Endothelial cell of umbilical vein (primary cell): ENCODE results near the gene UCMA. TPM values are rescaled to one million over a fixed set of nuclear protein-coding genes. Genes with fewer than 3 reads are reported as not detected.

Source experiments
- BruUV-seq: library from RNA; stranded (reverse); fragments of 400-500 nt; replicated peaks from 2 replicates; lab custom pipeline; 2021; lab: Mats Ljungman, UMichigan
- CTCF ChIA-PET: fragments of 300-600, 350-600 bp; sonication (Branson Sonifier 250); formaldehyde crosslinking; loops from one replicate; lab custom pipeline; 2021; ENCODE audit warnings: antibody characterized with exemption, inconsistent platforms; lab: Charles Lee
- POLR2A ChIA-PET: fragments of 300-600, 350-600 bp; sonication (Branson Sonifier 250); formaldehyde crosslinking; loops from one replicate; lab custom pipeline; 2021; ENCODE audit warnings: antibody characterized with exemption, inconsistent platforms; lab: Charles Lee
- DNase-seq: peaks from one replicate; pipeline ENCODE4 v3.0.0-alpha.2; 2011; ENCODE audit warnings: low read depth, low spot score
- FAIRE-seq: peaks from 2 replicates; lab custom pipeline; 2011; peaks lifted over from hg19 to GRCh38; lab: Jason Lieb, UNC
- H2AFZ ChIP-seq: 2 replicates; pipeline ENCODE4 v1.6.0; 2012; ENCODE audit warnings: low read depth, low read length, control low read depth, inconsistent platforms
- H3K27ac ChIP-seq: 2 replicates; pipeline ENCODE4 v1.5.1; 2011; ENCODE audit warnings: low read depth, mild to moderate bottlenecking, control low read depth, low read length, moderate library complexity; ENCODE audit not compliant: insufficient read depth
- H3K27me3 ChIP-seq, 2 experiments: 2 replicates each; pipeline versions ENCODE4 v1.6.0 to v1.6.1; 2011; ENCODE audit warnings: low read length in 2 of 2, mixed read lengths in 1 of 2; ENCODE audit not compliant: control insufficient read depth in 2 of 2, insufficient read depth in 2 of 2
- H3K36me3 ChIP-seq, 2 experiments: 2 replicates in 1 of 2; 3 replicates in 1 of 2; pipeline ENCODE4 v1.5.1; 2011; ENCODE audit warnings: low read length in 2 of 2, mild to moderate bottlenecking in 1 of 2, moderate library complexity in 1 of 2; ENCODE audit not compliant: control insufficient read depth in 2 of 2, insufficient read depth in 2 of 2; ENCODE audit errors: extremely low read depth in 1 of 2
- H3K4me1 ChIP-seq: 3 replicates; pipeline ENCODE4 v1.5.1; 2011; ENCODE audit warnings: mild to moderate bottlenecking, low read length; ENCODE audit not compliant: control insufficient read depth, insufficient read depth; ENCODE audit errors: extremely low read depth
- H3K4me2 ChIP-seq: 2 replicates; pipeline ENCODE4 v1.6.1; 2011; ENCODE audit warnings: low read length, control low read depth, mixed read lengths; ENCODE audit not compliant: insufficient read depth
- H3K4me3 ChIP-seq, 3 experiments: fragments of 200-600 bp in 1 of 3; sonication (generic), shearing (Covaris generic) in 1 of 3; replicated peaks in 1 of 3; 2 replicates each; pipeline ENCODE4 v1.5.1; 2011 to 2016; ENCODE audit warnings: control low read depth in 3 of 3, low read length in 3 of 3, mild to moderate bottlenecking in 2 of 3, inconsistent platforms in 1 of 3, low read depth in 1 of 3, moderate library complexity in 1 of 3; ENCODE audit not compliant: insufficient read depth in 1 of 3
- H3K79me2 ChIP-seq: 2 replicates; pipeline ENCODE4 v1.6.0; 2012; ENCODE audit warnings: low read length, inconsistent platforms; ENCODE audit not compliant: control insufficient read depth, insufficient read depth
- H3K9ac ChIP-seq: replicated peaks from 2 replicates; pipeline ENCODE3; 2011; ENCODE audit warnings: low read length, control low read depth; ENCODE audit not compliant: insufficient read depth; ENCODE audit errors: extremely low read depth
- H3K9me1 ChIP-seq: replicated peaks from 3 replicates; pipeline ENCODE4 v1.6.0; 2011; ENCODE audit warnings: mild to moderate bottlenecking, low read length; ENCODE audit not compliant: control insufficient read depth, insufficient read depth; ENCODE audit errors: extremely low read depth
- H3K9me3 ChIP-seq: replicated peaks from 2 replicates; pipeline ENCODE4 v1.5.1; 2012; ENCODE audit warnings: low read length, inconsistent platforms; ENCODE audit not compliant: control insufficient read depth, insufficient read depth
- H4K20me1 ChIP-seq: replicated peaks from 2 replicates; pipeline ENCODE3; 2011; ENCODE audit warnings: mild to moderate bottlenecking, low read length; ENCODE audit not compliant: control insufficient read depth, insufficient read depth; ENCODE audit errors: extremely low read depth
- FOS ChIP-seq: IDR thresholded peaks from 2 replicates; pipeline ENCODE4 v1.6.1; 2011; ENCODE audit warnings: mild to moderate bottlenecking, low read length, moderate library complexity, borderline replicate concordance; ENCODE audit not compliant: insufficient read depth
- GATA2 ChIP-seq: IDR thresholded peaks from 2 replicates; pipeline ENCODE4 v1.7.0; 2011; ENCODE audit warnings: low read depth, mild to moderate bottlenecking, moderate library complexity, mixed read lengths, low read length; ENCODE audit not compliant: insufficient read length, insufficient read depth
- MYC ChIP-seq: IDR thresholded peaks from one replicate; pipeline ENCODE4 v1.6.1; 2011; ENCODE audit warnings: mild to moderate bottlenecking, low read depth, low read length
- POLR2A ChIP-seq: IDR thresholded peaks from 2 replicates; pipeline ENCODE4 v1.6.1; 2012; ENCODE audit warnings: low read depth, mild to moderate bottlenecking, control low read depth, low read length
- POLR2AphosphoS5 ChIP-seq: IDR thresholded peaks from 2 replicates; pipeline ENCODE4 v1.6.1; 2012; ENCODE audit warnings: low read depth, mild to moderate bottlenecking, control low read depth, low read length, moderate library complexity; ENCODE audit not compliant: insufficient read depth
- dilution Hi-C: fragments of 300-500 bp; cut with MboI; formaldehyde crosslinking; loops from one replicate; pipeline ENCODE4 v1.15.0; 2019; ENCODE audit warnings: low sequenced_read_pairs; ENCODE audit not compliant: extremely low pct_ligation_motif_present
- intact Hi-C: fragments of 100-400 bp; cut with micrococcal nuclease; formaldehyde crosslinking; loops from one replicate; pipeline ENCODE4 v1.10.0; 2022
- polyA plus RNA-seq, 4 experiments: library from polyadenylated mRNA; depleted of rRNA in 3 of 4; stranded (reverse) in 3 of 4; unstranded in 1 of 4; fragments of >200 nt; gene quantifications; 2 replicates each; pipeline versions ENCODE4 v1.2.1 to v1.2.3, GENCODE V29; 2011 to 2012; ENCODE audit warnings: missing spikeins in 1 of 4
- total RNA-seq: library from RNA; stranded (reverse); gene quantifications from 2 replicates; pipeline ENCODE4 v1.2.3, GENCODE V29; 2021
- TF ChIP-seq, protein P1 (sequence below): IDR thresholded peaks from 2 replicates; pipeline ENCODE4 v1.6.1; 2011; ENCODE audit not compliant: insufficient read depth, insufficient read length
- TF ChIP-seq, protein P2 (sequence below), 2 donors: IDR thresholded peaks; 1 replicate in 1 of 2; 2 replicates in 1 of 2; pipeline ENCODE4 v1.5.1; 2011; ENCODE audit warnings: low read length in 2 of 2, mild to moderate bottlenecking in 2 of 2, moderate library complexity in 2 of 2, control low read depth in 1 of 2, inconsistent platforms in 1 of 2, low read depth in 1 of 2; ENCODE audit not compliant: insufficient read depth in 1 of 2; ENCODE audit errors: extremely low read depth in 1 of 2

Gene UCMA
- total and polyA plus RNA-seq, 2 donors (not counting 3 experiments of a cell fraction or from before 2014, with no cell fraction given), result not detected

GRCh38 chr10:13272164-13272571, 38.0 kb upstream of the UCMA start:
- Histone ChIP-seq H3K9me3 (no peaks in the 10 kb centered on the region), H4K20me1 (no peaks in the 10 kb centered on the region), H3K27me3 (no peaks in the 10 kb centered on the region), H3K79me2 (no peaks in the 10 kb centered on the region), H3K9me1 (no peaks in the 10 kb centered on the region), H3K4me2 (no peak overlapping the region), H2AFZ (no peak overlapping the region), H3K27ac (no peak overlapping the region), H3K9ac (no peak overlapping the region), H3K36me3 (no peaks in the 10 kb centered on the region), H3K4me1 (no peaks in the 10 kb centered on the region), H3K4me3 (no peak overlapping the region)
- DNase-seq, result no peak
- dilution Hi-C loops (no loop called here), intact Hi-C loops (no loop called here)
- FAIRE-seq, result no peak
- ChIA-PET CTCF (interaction anchor here (0.8 to 3.7 kb wide), 6 partner anchors 9 to 264 kb away, joined by 3 to 26 read pairs (median 3); partner anchors contain the start of gene PHYH), POLR2A (no interaction called here)
- TF ChIP-seq, protein P1, sequence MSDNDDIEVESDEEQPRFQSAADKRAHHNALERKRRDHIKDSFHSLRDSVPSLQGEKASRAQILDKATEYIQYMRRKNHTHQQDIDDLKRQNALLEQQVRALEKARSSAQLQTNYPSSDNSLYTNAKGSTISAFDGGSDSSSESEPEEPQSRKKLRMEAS, result no peak
- no peak for TF ChIP-seq POLR2A
- TF ChIP-seq POLR2AphosphoS5, result no peak
- no peak for TF ChIP-seq GATA2
- TF ChIP-seq, protein P2, sequence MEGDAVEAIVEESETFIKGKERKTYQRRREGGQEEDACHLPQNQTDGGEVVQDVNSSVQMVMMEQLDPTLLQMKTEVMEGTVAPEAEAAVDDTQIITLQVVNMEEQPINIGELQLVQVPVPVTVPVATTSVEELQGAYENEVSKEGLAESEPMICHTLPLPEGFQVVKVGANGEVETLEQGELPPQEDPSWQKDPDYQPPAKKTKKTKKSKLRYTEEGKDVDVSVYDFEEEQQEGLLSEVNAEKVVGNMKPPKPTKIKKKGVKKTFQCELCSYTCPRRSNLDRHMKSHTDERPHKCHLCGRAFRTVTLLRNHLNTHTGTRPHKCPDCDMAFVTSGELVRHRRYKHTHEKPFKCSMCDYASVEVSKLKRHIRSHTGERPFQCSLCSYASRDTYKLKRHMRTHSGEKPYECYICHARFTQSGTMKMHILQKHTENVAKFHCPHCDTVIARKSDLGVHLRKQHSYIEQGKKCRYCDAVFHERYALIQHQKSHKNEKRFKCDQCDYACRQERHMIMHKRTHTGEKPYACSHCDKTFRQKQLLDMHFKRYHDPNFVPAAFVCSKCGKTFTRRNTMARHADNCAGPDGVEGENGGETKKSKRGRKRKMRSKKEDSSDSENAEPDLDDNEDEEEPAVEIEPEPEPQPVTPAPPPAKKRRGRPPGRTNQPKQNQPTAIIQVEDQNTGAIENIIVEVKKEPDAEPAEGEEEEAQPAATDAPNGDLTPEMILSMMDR (IDR thresholded peaks at IDR 0.05; ENCODE audit: extremely low read depth in 1 of 2, insufficient read depth in 1 of 2, low read depth in 1 of 2, low read length in 2 of 2), result no peak
- no peak for TF ChIP-seq MYC
- TF ChIP-seq FOS, result no peak
- no TSS peak for BruUV-seq
